H9 (cell line): ENCODE data around the gene SEPHS1. TPM values are rescaled to one million over a fixed set of nuclear protein-coding genes. Genes with fewer than 3 reads are reported as not detected.

ENCODE experiments used
- DNase-seq: peaks from one replicate; pipeline ENCODE4 v3.0.0-alpha.2; 2017
- H2AFZ ChIP-seq: one replicate; pipeline ENCODE4 v1.6.1; 2013; ENCODE audit warnings: mild to moderate bottlenecking, low read length, control low read depth, moderate library complexity
- H2AK5ac ChIP-seq: 2 replicates; pipeline ENCODE4 v1.6.1; 2013; ENCODE audit warnings: low read length, control low read depth, mixed read lengths; ENCODE audit not compliant: insufficient read length
- H2BK120ac ChIP-seq: one replicate; pipeline ENCODE4 v1.6.1; 2013; ENCODE audit warnings: low read depth, mild to moderate bottlenecking, low read length, control low read depth, inconsistent platforms; ENCODE audit not compliant: poor library complexity, severe bottlenecking
- H2BK12ac ChIP-seq: 2 replicates; pipeline ENCODE4 v1.6.1; 2013; ENCODE audit warnings: low read length, control low read depth, mixed read lengths, low read depth; ENCODE audit not compliant: insufficient read length
- H2BK15ac ChIP-seq: 2 replicates; pipeline ENCODE4 v1.6.1; 2013; ENCODE audit warnings: low read depth, low read length, control low read depth
- H2BK20ac ChIP-seq: one replicate; pipeline ENCODE4 v1.6.1; 2013; ENCODE audit warnings: low read depth, mild to moderate bottlenecking, low read length, control low read depth, inconsistent platforms; ENCODE audit not compliant: poor library complexity, severe bottlenecking
- H2BK5ac ChIP-seq: 2 replicates; pipeline ENCODE4 v1.6.1; 2013; ENCODE audit warnings: low read length, control low read depth, mixed read lengths; ENCODE audit not compliant: insufficient read length
- H3K14ac ChIP-seq: 2 replicates; pipeline ENCODE4 v1.6.1; 2013; ENCODE audit warnings: low read length, control low read depth; ENCODE audit not compliant: insufficient read depth
- H3K18ac ChIP-seq: 2 replicates; pipeline ENCODE4 v1.6.1; 2013; ENCODE audit warnings: low read depth, mild to moderate bottlenecking, mixed read lengths, low read length, control low read depth; ENCODE audit not compliant: insufficient read length
- H3K23ac ChIP-seq: 2 replicates; pipeline ENCODE4 v1.6.1; 2013; ENCODE audit warnings: low read length, control low read depth, mixed read lengths, low read depth; ENCODE audit not compliant: insufficient read length
- H3K23me2 ChIP-seq: 2 replicates; pipeline ENCODE4 v1.6.1; 2013; ENCODE audit warnings: low read depth, mild to moderate bottlenecking, mixed read lengths, low read length, control low read depth; ENCODE audit not compliant: insufficient read length, poor library complexity, severe bottlenecking
- H3K27ac ChIP-seq: 2 replicates; pipeline ENCODE4 v1.5.1; 2013; ENCODE audit warnings: low read length, control low read depth, mixed read lengths, low read depth; ENCODE audit not compliant: insufficient read length
- H3K27me3 ChIP-seq: 2 replicates; pipeline ENCODE4 v1.6.1; 2013; ENCODE audit warnings: low read length, control low read depth, inconsistent platforms; ENCODE audit not compliant: insufficient read depth
- H3K4ac ChIP-seq: 2 replicates; pipeline ENCODE4 v1.6.1; 2013; ENCODE audit warnings: low read depth, mild to moderate bottlenecking, control low read depth, inconsistent platforms, low read length, moderate library complexity
- H3K4me1 ChIP-seq: 2 replicates; pipeline ENCODE4 v1.6.1; 2013; ENCODE audit warnings: low read length, control low read depth, inconsistent platforms; ENCODE audit not compliant: insufficient read depth
- H3K4me2 ChIP-seq: 2 replicates; pipeline ENCODE4 v1.6.1; 2013; ENCODE audit warnings: low read length, control low read depth, mixed read lengths; ENCODE audit not compliant: insufficient read length, insufficient read depth
- H3K56ac ChIP-seq: 2 replicates; pipeline ENCODE4 v1.6.1; 2013; ENCODE audit warnings: low read depth, mild to moderate bottlenecking, mixed read lengths, low read length, control low read depth; ENCODE audit not compliant: insufficient read length
- H3K79me1 ChIP-seq: 2 replicates; pipeline ENCODE4 v1.6.1; 2013; ENCODE audit warnings: low read depth, mild to moderate bottlenecking, moderate library complexity, low read length, control low read depth, inconsistent platforms; ENCODE audit not compliant: insufficient read depth, poor library complexity, severe bottlenecking
- H3K79me2 ChIP-seq: 2 replicates; pipeline ENCODE4 v1.6.1; 2013; ENCODE audit warnings: low read length, control low read depth, inconsistent platforms; ENCODE audit not compliant: insufficient read depth
- H3K9ac ChIP-seq: 2 replicates; pipeline ENCODE4 v1.6.1; 2013; ENCODE audit warnings: low read length, control low read depth, mixed read lengths; ENCODE audit not compliant: insufficient read length; ENCODE audit errors: extremely low read depth
- H3K9me3 ChIP-seq: one replicate; pipeline ENCODE4 v1.6.1; 2013; ENCODE audit warnings: low read depth, low read length, inconsistent platforms; ENCODE audit not compliant: control insufficient read depth
- H3T11ph ChIP-seq: one replicate; pipeline ENCODE4 v1.6.1; 2013; ENCODE audit warnings: mild to moderate bottlenecking, low read length, control low read depth, inconsistent platforms
- H4K20me1 ChIP-seq: one replicate; pipeline ENCODE4 v1.6.1; 2013; ENCODE audit not compliant: control insufficient read depth, insufficient read length, insufficient read depth
- H4K5ac ChIP-seq: 2 replicates; pipeline ENCODE4 v1.6.1; 2013; ENCODE audit warnings: low read depth, mild to moderate bottlenecking, mixed read lengths, low read length, control low read depth; ENCODE audit not compliant: insufficient read length
- H4K8ac ChIP-seq: replicated peaks from 2 replicates; pipeline ENCODE4 v1.6.1; 2013; ENCODE audit warnings: low read length, control low read depth, mixed read lengths, low read depth; ENCODE audit not compliant: insufficient read length
- H4K91ac ChIP-seq: 2 replicates; pipeline ENCODE4 v1.6.1; 2013; ENCODE audit warnings: low read depth, mild to moderate bottlenecking, moderate library complexity, mixed read lengths, low read length, control low read depth; ENCODE audit not compliant: insufficient read length
- H3K27ac Mint-ChIP-seq, 3 experiments: 2 replicates in 2 of 3; 3 replicates in 1 of 3; pipeline ENCODE4 v1.8.0; 2020 to 2021; ENCODE audit warnings: mixed read lengths in 3 of 3, mild to moderate bottlenecking in 1 of 3, moderate library complexity in 1 of 3
- H3K27me3 Mint-ChIP-seq: 2 replicates; pipeline ENCODE4 v1.8.0; 2021; ENCODE audit warnings: low read depth, mild to moderate bottlenecking, moderate library complexity, mixed read lengths
- H3K36me3 Mint-ChIP-seq, 3 experiments: 2 replicates in 2 of 3; 3 replicates in 1 of 3; pipeline ENCODE4 v1.8.0; 2020 to 2021; ENCODE audit warnings: low read depth in 3 of 3, mixed read lengths in 3 of 3; ENCODE audit not compliant: insufficient read depth in 1 of 3
- H3K4me1 Mint-ChIP-seq, 2 experiments: 2 replicates each; pipeline ENCODE4 v1.8.0; 2020; ENCODE audit warnings: mixed read lengths in 2 of 2
- H3K4me3 Mint-ChIP-seq, 2 experiments: 2 replicates in 1 of 2; 3 replicates in 1 of 2; pipeline ENCODE4 v1.8.0; 2020 to 2021; ENCODE audit warnings: mild to moderate bottlenecking in 2 of 2, mixed read lengths in 2 of 2, moderate library complexity in 1 of 2
- H3K9me3 Mint-ChIP-seq, 2 experiments: 2 replicates in 1 of 2; 3 replicates in 1 of 2; pipeline ENCODE4 v1.8.0; 2020; ENCODE audit warnings: mild to moderate bottlenecking in 2 of 2, mixed read lengths in 2 of 2, moderate library complexity in 1 of 2
- CTCF ChIP-seq: fragments of 200-600 bp; sonication (generic); conservative IDR thresholded peaks from 3 replicates; pipeline ENCODE4 v1.8.0; 2021; ENCODE audit warnings: antibody characterized with exemption, mild to moderate bottlenecking
- WGBS: extraction: QIAGEN DNeasy Blood & Tissue Kit; methylation state at CpG from one replicate; pipeline ENCODE4 v1.1.7; 2013; ENCODE audit warnings: missing lambda C conversion rate, low lambda C conversion rate, mixed read lengths; ENCODE audit not compliant: insufficient read length; ENCODE audit errors: extremely low coverage; 5-methylcytosine and 5-hydroxymethylcytosine counted together
- total RNA-seq: library from RNA; stranded (reverse); gene quantifications from 2 replicates; pipeline ENCODE4 v1.2.1, GENCODE V29; 2021

Gene SEPHS1
- total RNA-seq, 1 experiment from 2014 or later, result 366 TPM

GRCh38 chr10:13337128-13337826 lies 10.8 kb downstream of the SEPHS1 start:
- H3K14ac ChIP-seq, result no peak overlapping the region
- H3K4me1 Mint-ChIP-seq, result peaks cover 27 to 36% of the 10 kb centered on the region in 2 experiments
- H3K4me3 Mint-ChIP-seq, result no peak overlapping the region
- no peak overlapping the region for H3K4ac ChIP-seq
- peaks cover 10% of the 10 kb centered on the region for H3K4me1 ChIP-seq
- WGBS, result no CpG with 5 or more reads among the region's 4 CpGs
- peaks cover 68 to 91% (median 76%) of the 10 kb centered on the region in 3 experiments; a peak in 6 of 7 replicates for H3K36me3 Mint-ChIP-seq
- H3K18ac ChIP-seq, result peak overlapping the region; percentile 57
- H3K9me3 Mint-ChIP-seq, result no peaks in the 10 kb centered on the region
- no peaks in the 10 kb centered on the region for H3K9me3 ChIP-seq
- H4K8ac ChIP-seq, result no peak overlapping the region
- no peaks in the 10 kb centered on the region for H3K27me3 Mint-ChIP-seq
- no peak for TF ChIP-seq CTCF
- H3K27me3 ChIP-seq, result no peaks in the 10 kb centered on the region
- H4K20me1 ChIP-seq, result no peaks in the 10 kb centered on the region
- peak overlapping the region; percentile 13 for H3K27ac ChIP-seq
- no peak overlapping the region for H3K23ac ChIP-seq
- 0 out of 2 replicates have a peak overlapping the region, but pooled peaks have one; percentile 40 for H2BK15ac ChIP-seq
- peaks cover 54% of the 10 kb centered on the region for H3K79me2 ChIP-seq
- no peak overlapping the region for H3K4me2 ChIP-seq
- H2AFZ ChIP-seq, result no peak overlapping the region
- H2BK20ac ChIP-seq, result no peak overlapping the region
- no peak overlapping the region for H3K56ac ChIP-seq
- DNase-seq, result no peak
- H2BK5ac ChIP-seq, result no peak overlapping the region
- H3K27ac Mint-ChIP-seq, result peak overlapping the region in 2 of 3 experiments; percentile 76 to 83; a peak in 3 of 7 replicates
- H4K91ac ChIP-seq, result no peak overlapping the region
- no peak overlapping the region for H3T11ph ChIP-seq
- no peak overlapping the region for H2BK120ac ChIP-seq
- peaks cover 9% of the 10 kb centered on the region for H3K79me1 ChIP-seq
- H3K9ac ChIP-seq, result no peak overlapping the region
- H4K5ac ChIP-seq, result no peak overlapping the region
- no peak overlapping the region for H2BK12ac ChIP-seq
- no peak overlapping the region for H2AK5ac ChIP-seq
- no peaks in the 10 kb centered on the region for H3K23me2 ChIP-seq
